Neural progenitor cell (in vitro differentiated cells): ENCODE measurements around the gene CAMK1D. TPM values are rescaled to one million over a fixed set of nuclear protein-coding genes. Genes with fewer than 3 reads are reported as not detected.

Experiments used
- DNase-seq: peaks from one replicate; pipeline ENCODE4 v3.0.0-alpha.2; 2016; ENCODE audit warnings: low spot score
- H2AFZ ChIP-seq: fragments of 200-600 bp; sonication (generic); replicated peaks from 2 replicates; pipeline ENCODE4 v1.6.1; 2016; ENCODE audit warnings: antibody characterized with exemption
- H3F3A ChIP-seq: fragments of 200-600 bp; sonication (generic); 2 replicates; pipeline ENCODE4 v1.6.1; 2016; ENCODE audit warnings: antibody characterized with exemption, low read depth
- H3K27ac ChIP-seq: fragments of 200-600 bp; sonication (generic); 2 replicates; pipeline ENCODE4 v1.5.1; 2016; ENCODE audit warnings: mild to moderate bottlenecking
- H3K27me3 ChIP-seq: fragments of 200-600 bp; sonication (generic); 2 replicates; pipeline ENCODE4 v1.6.1; 2016; ENCODE audit warnings: mild to moderate bottlenecking, moderate library complexity
- H3K36me3 ChIP-seq: fragments of 200-600 bp; sonication (generic); 2 replicates; pipeline ENCODE4 v1.5.1; 2016
- H3K4me1 ChIP-seq: fragments of 200-600 bp; sonication (generic); 2 replicates; pipeline ENCODE4 v1.6.1; 2016; ENCODE audit warnings: mixed run types
- H3K4me2 ChIP-seq: fragments of 200-600 bp; sonication (generic); 2 replicates; pipeline ENCODE4 v1.6.1; 2016
- H3K4me3 ChIP-seq: fragments of 200-600 bp; sonication (generic); 2 replicates; pipeline ENCODE4 v1.5.1; 2016
- H3K79me2 ChIP-seq: fragments of 200-600 bp; sonication (generic); 2 replicates; pipeline ENCODE4 v1.6.1; 2016; ENCODE audit warnings: low read depth
- H3K9ac ChIP-seq: fragments of 200-600 bp; sonication (generic); 2 replicates; pipeline ENCODE4 v1.6.1; 2016
- H3K9me3 ChIP-seq: fragments of 200-600 bp; sonication (generic); 2 replicates; pipeline ENCODE4 v1.5.1; 2016; ENCODE audit warnings: low read depth
- H4K20me1 ChIP-seq: fragments of 200-600 bp; sonication (generic); 2 replicates; pipeline ENCODE4 v1.6.1; 2016; ENCODE audit warnings: low read depth
- H3K27ac Mint-ChIP-seq: 3 replicates; pipeline ENCODE4 v1.8.0; 2021; ENCODE audit warnings: mixed read lengths
- H3K27me3 Mint-ChIP-seq: 2 replicates; pipeline ENCODE4 v1.8.0; 2022; ENCODE audit warnings: low read depth, mild to moderate bottlenecking, inconsistent platforms, moderate library complexity, mixed read lengths; ENCODE audit not compliant: insufficient read depth
- H3K36me3 Mint-ChIP-seq: 3 replicates; pipeline ENCODE4 v1.8.0; 2021; ENCODE audit warnings: mixed read lengths
- H3K4me1 Mint-ChIP-seq: 3 replicates; pipeline ENCODE4 v1.8.0; 2021; ENCODE audit warnings: mixed read lengths
- H3K4me3 Mint-ChIP-seq: 3 replicates; pipeline ENCODE4 v1.8.0; 2021; ENCODE audit warnings: mild to moderate bottlenecking, moderate library complexity, mixed read lengths
- H3K9me3 Mint-ChIP-seq: 3 replicates; pipeline ENCODE4 v1.8.0; 2020; ENCODE audit warnings: mixed read lengths
- CTCF ChIP-seq: fragments of 200-600 bp; sonication (generic); IDR thresholded peaks from 2 replicates; pipeline ENCODE4 v1.5.1; 2017; ENCODE audit warnings: antibody characterized with exemption, mild to moderate bottlenecking
- EZH2 ChIP-seq: fragments of 200-600 bp; sonication (generic); IDR thresholded peaks from 2 replicates; pipeline ENCODE4 v1.6.1; 2017; ENCODE audit warnings: antibody characterized with exemption, mild to moderate bottlenecking, moderate library complexity
- EZH2phosphoT487 ChIP-seq: fragments of 200-600 bp; sonication (generic); IDR thresholded peaks from 2 replicates; pipeline ENCODE4 v1.6.1; 2017; ENCODE audit warnings: antibody characterized with exemption
- total RNA-seq: library from RNA; depleted of rRNA; stranded (reverse); fragments of >200 nt; gene quantifications from 2 replicates; pipeline ENCODE4 v1.2.3, GENCODE V29; 2015; ENCODE audit warnings: low replicate concordance

CAMK1D gene
- total RNA-seq, 1 donor from 2014 or later: 7.6 TPM

- no peaks in the 10 kb centered on the region for H3K27me3 ChIP-seq
- TF ChIP-seq EZH2phosphoT487 (no peak), CTCF (no peak), EZH2 (no peak)
- H3K27ac ChIP-seq: no peak overlapping the region
- H3K9ac ChIP-seq: no peak overlapping the region
- peaks cover 4% of the 10 kb centered on the region for H3F3A ChIP-seq
- H3K4me1 ChIP-seq: peaks cover 27% of the 10 kb centered on the region
- no peaks in the 10 kb centered on the region for H3K36me3 ChIP-seq
- no peaks in the 10 kb centered on the region for H3K79me2 ChIP-seq
- no peak overlapping the region for H3K27ac Mint-ChIP-seq
- H4K20me1 ChIP-seq: no peaks in the 10 kb centered on the region
- H3K4me3 Mint-ChIP-seq: no peak overlapping the region
- no peak overlapping the region for H3K4me2 ChIP-seq
- no peaks in the 10 kb centered on the region for H3K9me3 Mint-ChIP-seq
- no peaks in the 10 kb centered on the region for H3K9me3 ChIP-seq
- no peak overlapping the region for H2AFZ ChIP-seq
- H3K4me1 Mint-ChIP-seq: peaks cover 33% of the 10 kb centered on the region
- H3K27me3 Mint-ChIP-seq: peaks cover 1% of the 10 kb centered on the region
- no peaks in the 10 kb centered on the region for H3K36me3 Mint-ChIP-seq
- peak; percentile 44 for DNase-seq
- no peak overlapping the region for H3K4me3 ChIP-seq
Measured at GRCh38 chr10:12638103-12638502, 288.8 kb downstream of the CAMK1D start.

- H3K4me1 Mint-ChIP-seq: peaks cover 33% of the 10 kb centered on the region
- Histone ChIP-seq H3K79me2 (no peaks in the 10 kb centered on the region), H2AFZ (no peak overlapping the region), H3K27ac (peak overlapping the region; percentile 24), H3K9me3 (no peaks in the 10 kb centered on the region), H3K36me3 (no peaks in the 10 kb centered on the region), H4K20me1 (no peaks in the 10 kb centered on the region), H3K4me2 (no peak overlapping the region), H3K4me1 (peaks cover 26% of the 10 kb centered on the region), H3F3A (peaks cover 4% of the 10 kb centered on the region), H3K9ac (no peak overlapping the region), H3K4me3 (no peak overlapping the region), H3K27me3 (no peaks in the 10 kb centered on the region)
- TF ChIP-seq EZH2 (no peak), EZH2phosphoT487 (no peak), CTCF (no peak)
- H3K36me3 Mint-ChIP-seq: no peaks in the 10 kb centered on the region
- peak; percentile 14 for DNase-seq
- H3K27me3 Mint-ChIP-seq: peaks cover 2% of the 10 kb centered on the region
- no peak overlapping the region for H3K27ac Mint-ChIP-seq
- H3K4me3 Mint-ChIP-seq: no peak overlapping the region
- H3K9me3 Mint-ChIP-seq: no peaks in the 10 kb centered on the region
Measured at GRCh38 chr10:12638781-12639180, 289.4 kb downstream of the CAMK1D start.

GRCh38 chr10:12639996-12640944 is 290.9 kb downstream of the CAMK1D start:
- no peaks in the 10 kb centered on the region for H3K9me3 Mint-ChIP-seq
- no peak overlapping the region for H3K27ac ChIP-seq
- no peak for DNase-seq
- H4K20me1 ChIP-seq: no peaks in the 10 kb centered on the region
- H3K9ac ChIP-seq: no peak overlapping the region
- no peak overlapping the region for H3K27ac Mint-ChIP-seq
- H3K9me3 ChIP-seq: no peaks in the 10 kb centered on the region
- H3K4me3 Mint-ChIP-seq: no peak overlapping the region
- peaks cover 3% of the 10 kb centered on the region for H3K27me3 Mint-ChIP-seq
- H3K4me2 ChIP-seq: no peak overlapping the region
- H3K27me3 ChIP-seq: no peaks in the 10 kb centered on the region
- H3K4me3 ChIP-seq: no peak overlapping the region
- H3K36me3 ChIP-seq: no peaks in the 10 kb centered on the region
- H2AFZ ChIP-seq: no peak overlapping the region
- peaks cover 37% of the 10 kb centered on the region for H3K4me1 Mint-ChIP-seq
- no peaks in the 10 kb centered on the region for H3K79me2 ChIP-seq
- H3K4me1 ChIP-seq: peaks cover 15% of the 10 kb centered on the region
- H3F3A ChIP-seq: peaks cover 9% of the 10 kb centered on the region
- no peak for TF ChIP-seq EZH2
- no peak for TF ChIP-seq CTCF
- no peak for TF ChIP-seq EZH2phosphoT487
- no peaks in the 10 kb centered on the region for H3K36me3 Mint-ChIP-seq
